ENCODE measurements around the gene C11orf91.
"Not testable (repeated sequence)": the region's sequence is repeated elsewhere in the genome, so short reads cannot be mapped to it uniquely, and the experiment has no call there.

C11orf91 gene

DNA sequence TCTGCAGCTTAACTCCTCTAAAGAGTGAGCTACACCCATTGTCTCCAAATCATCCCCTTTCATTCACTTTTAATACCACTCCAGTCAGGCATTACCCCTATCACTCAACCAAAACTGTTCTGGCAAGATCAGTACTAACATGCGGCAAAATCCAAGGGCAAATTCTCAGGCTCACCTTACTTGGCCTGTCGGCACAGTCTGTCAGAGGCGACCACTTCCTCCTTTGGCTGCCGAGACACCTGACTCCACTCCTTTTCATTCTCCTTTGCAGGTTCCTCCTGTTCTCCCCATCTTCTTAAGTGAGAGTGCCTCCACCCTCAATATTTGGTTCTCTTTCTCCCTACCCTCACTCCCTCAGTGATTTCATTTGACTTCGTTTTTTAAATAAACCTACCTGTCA, 4.2 kb downstream of the C11orf91 start:
- DNase-seq (ENCODE audit: low read depth in 2 of 2): no peak

DNA sequence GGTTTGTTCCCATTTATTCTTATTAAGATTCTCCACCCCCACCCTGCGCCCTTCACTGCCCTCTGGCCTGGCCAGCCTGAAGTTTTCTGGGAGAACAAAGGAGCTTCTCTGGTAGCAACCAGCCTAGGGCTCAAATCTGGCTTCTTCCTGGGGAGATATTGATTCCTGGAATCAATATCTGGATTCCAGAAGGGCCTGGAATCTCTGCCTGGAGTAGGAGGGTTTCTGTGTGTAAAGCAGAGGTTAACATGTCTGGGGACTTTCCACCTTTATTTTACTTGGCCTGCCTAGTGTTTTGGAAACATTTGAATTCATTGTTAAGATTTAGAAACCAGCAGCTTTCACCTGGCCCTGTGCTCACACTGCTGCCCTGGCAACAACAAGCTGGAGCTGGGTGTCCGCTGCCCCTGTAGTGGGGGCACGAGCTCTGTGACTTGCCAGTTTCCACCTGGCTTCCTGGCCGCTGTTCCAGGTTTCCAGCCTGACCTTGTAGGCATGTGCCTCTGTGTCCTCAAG, 5.5 kb downstream of the C11orf91 start:
- DNase-seq (ENCODE audit: low read depth in 2 of 2): no peak

- no peak for DNase-seq (ENCODE audit: low read depth in 2 of 2)
Measured at GRCh38 chr11:33694346-33695050, 6.1 kb downstream of the C11orf91 start.

GRCh38 chr11:33692541-33692940, 8.1 kb downstream of the C11orf91 start:
- no peak for DNase-seq (ENCODE audit: low read depth in 2 of 2)

DNA sequence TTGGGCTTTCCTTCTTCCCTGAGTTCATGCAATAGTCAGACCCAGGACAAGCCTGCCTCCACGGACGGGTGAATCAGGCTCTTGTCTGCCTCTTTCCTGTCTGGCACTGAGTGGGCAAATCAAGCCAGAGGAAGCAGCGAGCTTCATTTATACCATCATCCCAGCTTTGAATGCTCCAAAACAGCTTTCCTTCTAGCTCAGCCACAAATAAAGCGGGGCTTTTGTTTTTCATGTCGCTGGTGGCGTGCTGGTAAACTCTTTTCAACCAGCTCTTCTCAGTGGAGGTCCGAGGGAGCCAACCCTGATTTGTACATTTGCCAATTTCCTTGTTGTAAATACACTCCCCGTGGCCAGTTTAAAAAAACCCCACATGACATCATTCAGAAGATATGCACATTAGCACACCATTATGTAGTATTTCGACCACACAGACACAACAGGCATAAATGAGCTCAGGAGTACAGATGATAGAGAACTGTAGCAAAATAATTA, 8.6 kb downstream of the C11orf91 start:
- DNase-seq (ENCODE audit: low read depth in 2 of 2): no peak

- DNase-seq (ENCODE audit: low read depth in 2 of 2): no peak
Measured at GRCh38 chr11:33691066-33691864, 9.4 kb downstream of the C11orf91 start.

DNA sequence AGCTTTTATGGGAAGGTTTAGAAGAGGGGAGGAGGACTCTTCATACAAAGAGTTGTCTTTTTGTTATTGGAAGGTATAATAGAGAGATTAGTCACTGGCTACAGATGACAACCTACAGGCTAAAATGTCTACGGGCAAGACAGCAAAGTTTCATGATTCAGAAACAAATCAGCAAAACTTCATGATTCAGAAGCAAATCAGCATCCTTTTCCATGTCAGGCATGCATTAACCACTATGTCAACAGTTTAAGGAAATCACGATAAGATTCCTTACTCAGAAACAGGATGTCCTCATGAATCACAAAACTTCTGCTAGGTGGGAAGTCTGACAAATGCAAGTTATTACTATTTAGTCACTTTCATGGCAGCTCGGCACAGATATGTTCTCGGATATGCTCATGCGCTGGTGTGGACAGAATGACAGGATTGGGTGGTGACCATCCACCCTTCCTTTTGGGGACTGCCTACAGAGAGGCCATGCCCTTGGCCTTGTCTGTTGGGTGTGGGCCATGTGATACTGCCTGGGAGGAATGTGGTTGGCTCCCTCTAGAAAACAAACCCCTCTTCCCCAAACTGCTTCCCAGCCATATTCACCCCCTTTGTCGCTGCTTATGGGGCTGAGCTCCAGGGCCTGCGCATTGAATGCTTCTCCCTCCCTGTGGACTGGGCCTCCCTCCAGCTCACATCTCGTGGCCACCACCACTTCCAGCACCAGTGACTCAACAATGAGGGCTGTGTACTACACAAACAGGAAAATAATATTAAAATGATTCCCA, 10.1 kb downstream of the C11orf91 start:
- DNase-seq (ENCODE audit: low read depth in 2 of 2): no peak

- DNase-seq (ENCODE audit: low read depth in 2 of 2): no peak
Measured at GRCh38 chr11:33689501-33689900, 11.1 kb downstream of the C11orf91 start.

- no peak for DNase-seq (ENCODE audit: low read depth in 2 of 2)
Measured at GRCh38 chr11:33689085-33689484, 11.5 kb downstream of the C11orf91 start.

- no peak for DNase-seq (ENCODE audit: low read depth in 2 of 2)
Measured at GRCh38 chr11:33687733-33688479, 12.7 kb downstream of the C11orf91 start.

DNA sequence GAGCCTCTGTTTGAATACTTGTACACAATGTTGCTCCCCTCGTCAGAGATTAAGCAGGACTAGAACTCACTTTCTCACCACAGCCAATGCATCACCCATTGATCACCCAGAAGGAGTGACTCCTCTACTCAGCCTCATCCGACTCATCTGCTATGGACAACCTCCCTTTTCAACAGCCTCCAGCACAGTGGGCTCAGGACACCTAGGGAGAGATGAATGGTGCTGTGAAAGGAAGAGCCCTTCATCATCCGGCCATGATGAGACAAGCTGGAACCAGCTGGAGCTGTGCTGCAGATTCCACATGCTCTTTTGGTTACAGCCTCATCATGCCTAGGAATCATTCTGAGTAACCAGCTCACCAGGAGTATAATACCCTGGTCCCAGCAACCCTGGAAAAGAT, 15.5 kb downstream of the C11orf91 start:
- DNase-seq (ENCODE audit: low read depth in 2 of 2): no peak

GRCh38 chr11:33684003-33684706, 16.5 kb downstream of the C11orf91 start:
- DNase-seq (ENCODE audit: low read depth in 2 of 2): no peak

- no peak for DNase-seq (ENCODE audit: low read depth in 2 of 2)
Measured at GRCh38 chr11:33682446-33682845, 18.2 kb downstream of the C11orf91 start.

GRCh38 chr11:33682019-33682418, 18.6 kb downstream of the C11orf91 start:
- DNase-seq (ENCODE audit: low read depth in 2 of 2): no peak

DNA sequence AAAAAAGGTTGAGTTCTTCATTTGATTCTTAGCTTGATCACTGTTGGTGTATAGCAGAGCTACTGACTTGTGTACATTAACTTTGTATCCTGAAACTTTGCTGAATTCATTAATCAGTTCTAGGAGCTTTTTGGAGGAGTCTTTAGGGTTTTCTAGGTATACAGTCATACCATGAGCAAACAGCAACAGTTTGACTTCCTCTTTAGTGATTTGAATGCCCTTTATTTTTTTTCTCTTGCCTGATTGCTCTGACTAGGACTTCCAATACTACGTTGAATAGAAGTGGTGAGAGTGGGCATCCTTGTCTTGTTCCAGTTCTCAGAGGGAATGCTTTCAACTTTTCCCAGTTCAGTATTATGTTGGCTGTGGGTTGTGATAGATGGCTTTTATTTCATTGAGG, 22.0 kb downstream of the C11orf91 start:
- DNase-seq (ENCODE audit: low read depth in 2 of 2): not testable (repeated sequence)

DNA sequence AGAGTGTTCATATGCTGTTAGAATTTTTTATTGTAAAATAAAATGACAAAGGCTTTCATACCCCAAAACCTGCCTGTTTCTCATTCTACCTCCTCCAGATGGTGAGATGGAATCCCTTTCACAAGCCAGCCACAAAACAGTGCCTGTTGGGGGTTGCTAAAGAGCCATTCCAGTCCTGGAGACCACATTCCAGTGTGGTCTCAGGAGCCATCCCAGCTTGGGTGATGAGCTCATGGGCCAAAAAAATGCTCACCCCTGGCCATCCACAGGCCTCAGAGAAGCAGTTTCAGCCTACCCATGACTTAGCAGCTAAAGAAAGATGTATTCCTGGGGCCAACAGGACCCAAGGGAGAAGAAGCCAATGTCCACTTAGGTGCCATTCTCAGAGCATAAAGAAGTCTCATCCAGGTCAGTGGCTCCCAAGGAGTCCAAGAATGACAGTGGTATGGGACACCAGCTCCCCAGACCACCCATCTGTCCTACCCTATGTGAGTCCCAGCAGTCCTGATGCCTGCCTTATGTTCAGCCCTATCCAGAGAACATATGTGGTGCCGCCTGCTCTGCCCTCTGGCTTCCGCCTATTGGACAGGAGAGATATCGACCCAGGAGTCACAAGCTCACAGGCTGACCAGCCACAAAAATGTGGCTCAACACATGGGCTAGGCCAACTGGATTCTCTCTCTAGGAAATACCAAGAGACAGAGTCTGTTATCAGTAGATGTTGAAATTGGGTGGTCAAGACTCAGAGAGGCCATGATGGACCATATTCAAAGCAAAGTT, 26.4 kb downstream of the C11orf91 start:
- no peak for DNase-seq (ENCODE audit: low read depth in 2 of 2)

DNA sequence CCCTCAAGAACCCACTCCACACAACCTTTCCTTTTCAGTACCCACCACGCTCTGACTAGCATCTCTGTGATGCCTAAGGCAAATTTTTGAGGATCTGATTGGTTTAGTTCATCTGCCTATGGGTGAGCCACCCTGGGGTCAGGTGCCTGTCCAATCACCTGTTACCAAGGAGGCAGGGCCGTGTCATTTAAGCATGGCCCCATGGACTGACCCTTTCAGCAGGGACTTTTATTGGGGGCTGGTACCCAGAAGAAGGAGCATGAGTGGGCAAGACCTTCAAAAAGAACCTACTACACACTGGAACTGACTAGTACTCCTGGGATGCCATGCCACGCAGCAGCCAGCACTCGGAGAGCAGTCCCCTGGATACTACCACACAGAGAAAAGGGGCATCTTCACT, 28.4 kb downstream of the C11orf91 start:
- DNase-seq (ENCODE audit: low read depth in 2 of 2): no peak

DNA sequence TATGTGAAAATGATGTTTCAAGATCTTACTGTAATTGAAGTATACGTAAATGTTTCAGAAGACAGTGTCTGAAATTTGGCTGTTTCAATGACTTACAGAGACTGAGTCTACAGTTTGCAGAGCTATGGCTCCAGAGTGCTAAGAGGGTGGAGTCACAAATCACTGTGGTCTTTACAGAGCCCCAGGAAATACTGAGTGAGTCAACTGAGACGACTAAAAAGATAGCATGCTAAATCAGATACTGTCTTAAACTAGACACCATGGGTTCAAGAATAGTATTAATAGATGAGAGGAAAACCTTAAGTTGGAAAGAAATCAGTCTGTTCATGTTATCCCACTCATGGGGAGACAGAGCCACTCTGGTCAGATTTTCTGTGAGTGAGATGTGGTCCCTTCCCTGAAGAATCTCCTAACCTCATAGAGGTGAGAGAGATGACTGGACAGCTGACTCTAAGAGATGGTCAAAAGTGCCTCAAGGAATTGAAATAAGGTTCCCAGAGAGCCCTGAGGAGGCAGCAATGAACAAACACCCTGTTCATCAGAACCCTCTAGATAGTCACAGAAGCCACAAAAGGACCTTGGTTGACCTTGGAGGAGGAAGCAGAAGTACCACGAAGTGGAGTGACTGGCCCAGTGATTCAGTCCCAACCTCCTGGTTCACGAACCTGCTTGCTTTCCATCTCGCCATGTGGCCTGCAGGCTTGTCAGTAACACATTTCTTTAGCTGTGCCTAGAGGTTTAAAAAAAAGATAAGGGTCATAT, 30.2 kb downstream of the C11orf91 start:
- DNase-seq (ENCODE audit: low read depth in 2 of 2): no peak

DNA sequence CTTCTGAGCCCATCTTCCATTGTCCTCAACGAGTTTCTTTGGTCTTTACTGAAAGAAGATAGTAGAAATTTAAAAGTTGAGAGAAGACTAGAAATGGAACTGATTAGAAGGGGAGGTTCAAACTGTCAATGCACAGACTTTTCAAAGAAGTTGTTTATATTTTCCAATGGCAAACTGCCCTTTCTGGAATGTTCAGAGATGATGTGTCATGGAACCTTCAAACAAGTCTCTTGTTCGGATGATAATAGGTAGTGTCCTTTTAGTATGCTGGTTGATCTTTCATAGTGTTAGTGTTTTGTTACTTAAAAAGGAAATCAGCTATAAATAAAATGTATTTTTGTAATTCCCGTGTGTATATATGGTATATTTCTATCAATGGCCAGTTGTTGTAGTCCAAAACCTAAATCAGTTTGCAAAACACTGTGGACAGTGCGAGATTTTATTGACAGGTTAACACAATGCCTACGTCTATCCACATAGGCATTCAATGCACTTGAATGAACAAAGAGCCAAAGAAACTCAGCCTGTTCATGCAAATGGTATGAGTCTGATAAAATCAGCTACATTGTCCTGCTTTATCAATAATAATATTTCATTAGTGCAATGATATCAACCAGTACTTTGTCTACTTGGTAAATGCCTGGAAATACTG, 30.9 kb downstream of the C11orf91 start:
- no peak for DNase-seq (ENCODE audit: low read depth in 2 of 2)

Measured in stimulated activated CD8-positive, alpha-beta memory T cell treated with anti-CD3 and anti-CD28 coated beads, Interleukin-2, amount 100 ng/mL, for 1 hour (primary cell).